GM23338 (cell line): ENCODE data around the gene DIP2C.

Source experiments
- EZH2 ChIP-seq: fragments of 200-600 bp; sonication (generic); IDR thresholded peaks from one replicate; pipeline ENCODE4 v1.8.0; 2017; ENCODE audit warnings: antibody characterized with exemption, mild to moderate bottlenecking, low read depth; ENCODE audit not compliant: unreplicated experiment
- EZH2phosphoT487 ChIP-seq: fragments of 200-600 bp; sonication (generic); IDR thresholded peaks from one replicate; pipeline ENCODE4 v1.8.1; 2018; ENCODE audit warnings: antibody characterized with exemption; ENCODE audit not compliant: unreplicated experiment
- POLR2AphosphoS5 ChIP-seq: IDR thresholded peaks from 2 replicates; pipeline ENCODE4 v1.6.1; 2016; ENCODE audit warnings: antibody characterized with exemption, low read depth
- ZNF331 ChIP-seq: fragments of 250-450 bp; sonication (Bioruptor Pico); IDR thresholded peaks from 2 replicates; pipeline ENCODE4 v1.5.0; 2020; ENCODE audit warnings: low read depth, mild to moderate bottlenecking, moderate library complexity
- TF ChIP-seq, protein P1 (sequence below), 2 experiments: fragments of 200-600 bp in 1 of 2; sonication (generic) in 1 of 2; conservative IDR thresholded peaks; 2 replicates each; pipeline versions ENCODE4 v1.5.1 to v1.6.1; 2016 to 2017; ENCODE audit warnings: antibody characterized with exemption in 2 of 2, low read depth in 2 of 2, mild to moderate bottlenecking in 2 of 2, moderate library complexity in 1 of 2
- TF ChIP-seq, protein P2 (sequence below): IDR thresholded peaks from one replicate; pipeline ENCODE4 v1.6.1; 2018; ENCODE audit warnings: antibody characterized with exemption; ENCODE audit not compliant: unreplicated experiment

DNA sequence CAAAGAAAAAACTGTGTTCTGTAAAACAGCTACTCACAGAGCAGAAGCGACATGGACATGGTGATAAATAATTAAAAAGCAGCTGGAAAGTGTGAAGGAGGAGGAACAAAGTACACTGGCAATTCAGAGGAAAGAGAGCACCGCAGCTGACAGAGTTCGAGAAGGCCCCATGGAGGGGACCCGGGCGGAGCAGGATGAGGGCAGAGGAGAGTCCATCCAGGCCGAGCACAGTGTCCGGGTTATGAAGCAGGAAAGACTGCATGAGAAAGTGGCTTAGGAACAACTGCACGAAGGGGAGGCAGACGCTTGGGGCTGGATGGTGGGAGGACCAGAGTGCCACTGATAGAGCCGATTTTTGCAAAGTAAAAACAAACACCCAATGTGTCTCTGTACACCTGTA, 368.7 kb downstream of the DIP2C start:
- TF ChIP-seq, protein P1, sequence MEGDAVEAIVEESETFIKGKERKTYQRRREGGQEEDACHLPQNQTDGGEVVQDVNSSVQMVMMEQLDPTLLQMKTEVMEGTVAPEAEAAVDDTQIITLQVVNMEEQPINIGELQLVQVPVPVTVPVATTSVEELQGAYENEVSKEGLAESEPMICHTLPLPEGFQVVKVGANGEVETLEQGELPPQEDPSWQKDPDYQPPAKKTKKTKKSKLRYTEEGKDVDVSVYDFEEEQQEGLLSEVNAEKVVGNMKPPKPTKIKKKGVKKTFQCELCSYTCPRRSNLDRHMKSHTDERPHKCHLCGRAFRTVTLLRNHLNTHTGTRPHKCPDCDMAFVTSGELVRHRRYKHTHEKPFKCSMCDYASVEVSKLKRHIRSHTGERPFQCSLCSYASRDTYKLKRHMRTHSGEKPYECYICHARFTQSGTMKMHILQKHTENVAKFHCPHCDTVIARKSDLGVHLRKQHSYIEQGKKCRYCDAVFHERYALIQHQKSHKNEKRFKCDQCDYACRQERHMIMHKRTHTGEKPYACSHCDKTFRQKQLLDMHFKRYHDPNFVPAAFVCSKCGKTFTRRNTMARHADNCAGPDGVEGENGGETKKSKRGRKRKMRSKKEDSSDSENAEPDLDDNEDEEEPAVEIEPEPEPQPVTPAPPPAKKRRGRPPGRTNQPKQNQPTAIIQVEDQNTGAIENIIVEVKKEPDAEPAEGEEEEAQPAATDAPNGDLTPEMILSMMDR (conservative IDR thresholded peaks at IDR 0.05; ENCODE audit: low read depth in 2 of 2), result no peak
- TF ChIP-seq, protein P2, sequence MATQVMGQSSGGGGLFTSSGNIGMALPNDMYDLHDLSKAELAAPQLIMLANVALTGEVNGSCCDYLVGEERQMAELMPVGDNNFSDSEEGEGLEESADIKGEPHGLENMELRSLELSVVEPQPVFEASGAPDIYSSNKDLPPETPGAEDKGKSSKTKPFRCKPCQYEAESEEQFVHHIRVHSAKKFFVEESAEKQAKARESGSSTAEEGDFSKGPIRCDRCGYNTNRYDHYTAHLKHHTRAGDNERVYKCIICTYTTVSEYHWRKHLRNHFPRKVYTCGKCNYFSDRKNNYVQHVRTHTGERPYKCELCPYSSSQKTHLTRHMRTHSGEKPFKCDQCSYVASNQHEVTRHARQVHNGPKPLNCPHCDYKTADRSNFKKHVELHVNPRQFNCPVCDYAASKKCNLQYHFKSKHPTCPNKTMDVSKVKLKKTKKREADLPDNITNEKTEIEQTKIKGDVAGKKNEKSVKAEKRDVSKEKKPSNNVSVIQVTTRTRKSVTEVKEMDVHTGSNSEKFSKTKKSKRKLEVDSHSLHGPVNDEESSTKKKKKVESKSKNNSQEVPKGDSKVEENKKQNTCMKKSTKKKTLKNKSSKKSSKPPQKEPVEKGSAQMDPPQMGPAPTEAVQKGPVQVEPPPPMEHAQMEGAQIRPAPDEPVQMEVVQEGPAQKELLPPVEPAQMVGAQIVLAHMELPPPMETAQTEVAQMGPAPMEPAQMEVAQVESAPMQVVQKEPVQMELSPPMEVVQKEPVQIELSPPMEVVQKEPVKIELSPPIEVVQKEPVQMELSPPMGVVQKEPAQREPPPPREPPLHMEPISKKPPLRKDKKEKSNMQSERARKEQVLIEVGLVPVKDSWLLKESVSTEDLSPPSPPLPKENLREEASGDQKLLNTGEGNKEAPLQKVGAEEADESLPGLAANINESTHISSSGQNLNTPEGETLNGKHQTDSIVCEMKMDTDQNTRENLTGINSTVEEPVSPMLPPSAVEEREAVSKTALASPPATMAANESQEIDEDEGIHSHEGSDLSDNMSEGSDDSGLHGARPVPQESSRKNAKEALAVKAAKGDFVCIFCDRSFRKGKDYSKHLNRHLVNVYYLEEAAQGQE, result no peak
- TF ChIP-seq POLR2AphosphoS5 (no peak), EZH2 (no peak), ZNF331 (CRISPR knock-in tag) (no peak), EZH2phosphoT487 (no peak)
